ENCODE measurements around the gene TSC2.
"Not testable (repeated sequence)": the region's sequence is repeated elsewhere in the genome, so short reads cannot be mapped to it uniquely, and the experiment has no call there.

TSC2 gene

GRCh38 chr16:2124694-2125444, 77.1 kb downstream of the TSC2 start:
- DNase-seq: not testable (repeated sequence)

- not testable (repeated sequence) for DNase-seq
Observed at GRCh38 chr16:2125609-2126008, 77.8 kb downstream of the TSC2 start.

- not testable (repeated sequence) for DNase-seq
Observed at GRCh38 chr16:2126161-2126743, 78.5 kb downstream of the TSC2 start.

- DNase-seq: not testable (repeated sequence)
Observed at GRCh38 chr16:2126928-2127556, 79.3 kb downstream of the TSC2 start.

GRCh38 chr16:2127630-2128280, 80.0 kb downstream of the TSC2 start:
- DNase-seq: not testable (repeated sequence)

- DNase-seq: not testable (repeated sequence)
Observed at GRCh38 chr16:2129251-2129650, 81.5 kb downstream of the TSC2 start.

- not testable (repeated sequence) for DNase-seq
Observed at GRCh38 chr16:2129890-2130447, 82.2 kb downstream of the TSC2 start.

- DNase-seq: not testable (repeated sequence)
Observed at GRCh38 chr16:2133797-2134196, 86.0 kb downstream of the TSC2 start.

- DNase-seq: not testable (repeated sequence)
Observed at GRCh38 chr16:2135071-2135470, 87.3 kb downstream of the TSC2 start.

GRCh38 chr16:2135770-2136490, 88.1 kb downstream of the TSC2 start, which contains the start of gene PKD1:
Gene PKD1, minus strand, starts transcription at chr16:2135898. Its CDS starts 209 bp downstream, at chr16:2135689.
- DNase-seq: peak; percentile 99

All from activated CD8-positive, alpha-beta memory T cell treated with anti-CD3 and anti-CD28 coated beads, Interleukin-2, amount 50 U/mL, for 4 hours (primary cell).